ENCODE measurements around the gene PPM1E. TPM values are rescaled to one million over a fixed set of nuclear protein-coding genes. Genes with fewer than 3 reads are reported as not detected.

Gene PPM1E
- total RNA-seq, 1 experiment from 2014 or later = 3.5 TPM

Small RNA genes lying within 50 kb of the gene (small RNA-seq; reads per million reads assigned to genes)
- 0 reads per million in 2 experiments for gene AC025521.1
- gene RF00017 = 0 reads per million in 2 experiments
- gene RNU6-518P = 0 reads per million in 2 experiments

Other genes with a start within 250 kb of the PPM1E start
- 62.3 and 70.7 TPM in 2 replicates for gene MTMR4, start 241.2 kb upstream of the PPM1E start, total RNA-seq (2014; rRNA removed; shearing (Covaris generic))
- gene TEX14, start 63.8 kb upstream of the PPM1E start, total RNA-seq (2014; rRNA removed; shearing (Covaris generic)) = 0.55 and 2.9 TPM in 2 replicates
- 69.6 and 80.3 TPM in 2 replicates for gene RAD51C, start 63.3 kb upstream of the PPM1E start, total RNA-seq (2014; rRNA removed; shearing (Covaris generic))